K562 (cell line): ENCODE measurements around the gene APBB2.

ENCODE experiments used
- CHD4 ChIP-seq: fragments of 200-600 bp; sonication (generic); IDR thresholded peaks from 3 replicates; pipeline ENCODE4 v1.6.1; 2012; ENCODE audit warnings: low read depth, mild to moderate bottlenecking, mixed read lengths, low read length, inconsistent platforms; ENCODE audit not compliant: insufficient read depth, insufficient replicate concordance, poor library complexity, severe bottlenecking
- CTCF ChIP-seq, 3 experiments: IDR thresholded peaks in 2 of 3; conservative IDR thresholded peaks in 1 of 3; 2 replicates each; pipeline ENCODE4 v1.5.1; 2011 to 2012; ENCODE audit warnings: low read length in 3 of 3, mild to moderate bottlenecking in 3 of 3, control low read depth in 2 of 3, improper control_type of control experiment in 1 of 3, inconsistent platforms in 1 of 3, low read depth in 1 of 3, mixed read lengths in 1 of 3, moderate library complexity in 1 of 3; ENCODE audit not compliant: insufficient read depth in 2 of 3
- DMBX1 ChIP-seq: fragments of 250-450 bp; sonication (Bioruptor Pico); IDR thresholded peaks from 2 replicates; pipeline ENCODE4 v1.8.0; 2022; ENCODE audit warnings: inconsistent platforms, mild to moderate bottlenecking, moderate library complexity, borderline replicate concordance
- EP300 ChIP-seq: IDR thresholded peaks from 2 replicates; pipeline ENCODE4 v1.6.1; 2012; ENCODE audit warnings: low read length, improper control_type of control experiment
- JUN ChIP-seq, 2 experiments: sonication (generic) in 1 of 2; formaldehyde crosslinking in 1 of 2; IDR thresholded peaks; 2 replicates each; pipeline versions ENCODE4 v1.6.1 to v1.8.0; 2012 to 2022; ENCODE audit warnings: borderline replicate concordance in 2 of 2, mild to moderate bottlenecking in 2 of 2, improper control_type of control experiment in 1 of 2, low read depth in 1 of 2, low read length in 1 of 2, missing genetic modification reagents in 1 of 2
- NR3C1 ChIP-seq: sonication (generic); formaldehyde crosslinking; IDR thresholded peaks from 2 replicates; pipeline ENCODE4 v1.8.1; 2022; ENCODE audit warnings: missing genetic modification reagents
- POLR2A ChIP-seq: fragments of 450-650 bp; conservative IDR thresholded peaks from 2 replicates; pipeline ENCODE4 v1.6.1; 2016
- POLR2AphosphoS5 ChIP-seq: IDR thresholded peaks from 2 replicates; pipeline ENCODE4 v1.6.1; 2011; ENCODE audit warnings: mild to moderate bottlenecking, low read depth, low read length, moderate library complexity; ENCODE audit not compliant: control insufficient read depth, insufficient read depth
- SMAD1 ChIP-seq: fragments of 150-350 bp; IDR thresholded peaks from 2 replicates; pipeline ENCODE4 v1.6.1; 2014; ENCODE audit warnings: low read length, low read depth; ENCODE audit not compliant: partially characterized antibody
- STAG1 ChIP-seq: sonication (generic); formaldehyde crosslinking; IDR thresholded peaks from 2 replicates; pipeline ENCODE4 v1.5.0; 2020; ENCODE audit warnings: missing genetic modification reagents, borderline replicate concordance
- TFE3 ChIP-seq: fragments of 450-650 bp; formaldehyde crosslinking; IDR thresholded peaks from 2 replicates; pipeline ENCODE4 v1.4.0; 2020; ENCODE audit warnings: mild to moderate bottlenecking, mixed read lengths
- ZBTB7A ChIP-seq: IDR thresholded peaks from 2 replicates; pipeline ENCODE4 v1.6.1; 2011; ENCODE audit warnings: low read depth, mild to moderate bottlenecking, low read length, moderate library complexity, borderline replicate concordance; ENCODE audit not compliant: control insufficient read depth
- ZFP91 ChIP-seq: sonication (generic); formaldehyde crosslinking; IDR thresholded peaks from 2 replicates; pipeline ENCODE4 v1.8.0; 2022; ENCODE audit warnings: mild to moderate bottlenecking, missing genetic modification reagents

- TF ChIP-seq STAG1: no peak
- TF ChIP-seq DMBX1 (CRISPR knock-in tag): no peak
- no peak for TF ChIP-seq POLR2AphosphoS5
- no peak for TF ChIP-seq CTCF (IDR thresholded peaks at IDR 0.05 in 2 of 3, conservative IDR thresholded peaks at IDR 0.05 in 1 of 3; ENCODE audit: insufficient read depth in 2 of 3, low read depth in 1 of 3, low read length in 3 of 3)
- TF ChIP-seq POLR2A: no peak
- TF ChIP-seq SMAD1: no peak
- TF ChIP-seq EP300: no peak
- no peak for TF ChIP-seq TFE3 (CRISPR knock-in tag)
- no peak for TF ChIP-seq CHD4
- TF ChIP-seq ZBTB7A: no peak
- TF ChIP-seq JUN (IDR thresholded peaks at IDR 0.05; ENCODE audit: borderline replicate concordance, low read depth, low read length): no peak
- TF ChIP-seq JUN (CRISPR knock-in tag; IDR thresholded peaks at IDR 0.05; ENCODE audit: borderline replicate concordance): no peak
- no peak for TF ChIP-seq ZFP91 (CRISPR knock-in tag)
- no peak for TF ChIP-seq NR3C1 (CRISPR knock-in tag)
Observed at GRCh38 chr4:41164405-41164804, 49.9 kb downstream of the APBB2 start.
